Prostate gland (tissue), 2 donors: Measurements from ENCODE around the gene C20orf96.

Experiments used
- CTCF ChIP-seq, 4 experiments: fragments of 200-600 bp in 2 of 4; fragments of 450-650 bp in 2 of 4; sonication (generic) in 2 of 4; IDR thresholded peaks; 1 replicate in 3 of 4; 2 replicates in 1 of 4; pipeline ENCODE4 v1.5.1; 2016 to 2019; ENCODE audit warnings: antibody characterized with exemption in 4 of 4, mild to moderate bottlenecking in 2 of 4, moderate library complexity in 2 of 4
- POLR2A ChIP-seq: fragments of 450-650 bp; IDR thresholded peaks from one replicate; pipeline ENCODE4 v1.6.1; 2016; ENCODE audit warnings: antibody characterized with exemption, mild to moderate bottlenecking
- POLR2AphosphoS5 ChIP-seq: sonication (generic); formaldehyde crosslinking; IDR thresholded peaks from one replicate; pipeline ENCODE4 v1.6.1; 2017; ENCODE audit warnings: antibody characterized with exemption

- TF ChIP-seq CTCF (IDR thresholded peaks at IDR 0.05) (no peak), POLR2AphosphoS5 (no peak), POLR2A (no peak)
Observed at GRCh38 chr20:259981-260380, 30.6 kb downstream of the C20orf96 start.
